ENCODE results near the gene FEZF2. TPM values are rescaled to one million over a fixed set of nuclear protein-coding genes. Genes with fewer than 3 reads are reported as not detected.

Gene FEZF2
- total RNA-seq, 1 experiment from 2014 or later = not detected

- peaks cover 33% of the 10 kb centered on the region for H3K27me3 Mint-ChIP-seq (ENCODE audit: low read depth)
- no peaks in the 10 kb centered on the region for H3K9me3 Mint-ChIP-seq
- CTCF ChIA-PET = no interaction called here
These were observed 13.9 kb upstream of the FEZF2 start for GRCh38 chr3:62387251-62387650.

More at GRCh38 chr3:62387251-62387650, 13.9 kb upstream of the FEZF2 start:
- no peak for ATAC-seq
- POLR2A ChIA-PET = interaction anchor here (0.5 kb wide), 1 partner anchor 28 kb away, joined by 4 read pairs; no protein-coding TSS in a partner anchor
- no peak for TF ChIP-seq ZNF317 (CRISPR knock-in tag; IDR thresholded peaks at IDR 0.05; ENCODE audit: borderline replicate concordance, low read depth)
- TF ChIP-seq ZNF671 (CRISPR knock-in tag; IDR thresholded peaks at IDR 0.05) = no peak
- no peak for TF ChIP-seq ZNF425 (CRISPR knock-in tag; conservative IDR thresholded peaks at IDR 0.05)
- TF ChIP-seq IRF1 (CRISPR knock-in tag; IDR thresholded peaks at IDR 0.05) = no peak
- TF ChIP-seq ZNF512 (CRISPR knock-in tag; IDR thresholded peaks at IDR 0.05; ENCODE audit: borderline replicate concordance) = no peak
- TF ChIP-seq AFF4 (CRISPR knock-in tag; IDR thresholded peaks at IDR 0.05; ENCODE audit: borderline replicate concordance) = no peak
- TF ChIP-seq MAX (CRISPR knock-in tag; IDR thresholded peaks at IDR 0.05) = no peak
- no peak for TF ChIP-seq FOXP4 (CRISPR knock-in tag; IDR thresholded peaks at IDR 0.05)
- TF ChIP-seq ATF1 (CRISPR knock-in tag; IDR thresholded peaks at IDR 0.05) = no peak
- no peak for TF ChIP-seq JAZF1 (CRISPR knock-in tag; IDR thresholded peaks at IDR 0.05)
- no peak for TF ChIP-seq ATF6 (CRISPR knock-in tag; IDR thresholded peaks at IDR 0.05)
- no peak for TF ChIP-seq GRHL2 (CRISPR knock-in tag; IDR thresholded peaks at IDR 0.05; ENCODE audit: insufficient replicate concordance, severe bottlenecking)
- TF ChIP-seq ZNF263 (CRISPR knock-in tag; IDR thresholded peaks at IDR 0.05; ENCODE audit: low read depth) = no peak
- TF ChIP-seq ZBTB43 (CRISPR knock-in tag; IDR thresholded peaks at IDR 0.05) = no peak
- no peak for TF ChIP-seq ATF2 (CRISPR knock-in tag; IDR thresholded peaks at IDR 0.05; ENCODE audit: borderline replicate concordance, low read depth)
- no peaks in the 10 kb centered on the region for H3K4me1 Mint-ChIP-seq
- DNase-seq (ENCODE audit: low spot score) = no peak
- H3K4me3 Mint-ChIP-seq = no peak overlapping the region
- no peak overlapping the region; the same call in 1 of the 2 replicates for H3K27ac Mint-ChIP-seq
- no peaks in the 10 kb centered on the region for H3K36me3 Mint-ChIP-seq

Data from WTC11 (cell line).